Measurements from ENCODE around the gene ARHGAP25. TPM values are rescaled to one million over a fixed set of nuclear protein-coding genes. Genes with fewer than 3 reads are reported as not detected.

The ARHGAP25 gene
- total RNA-seq, 4 donors from 2014 or later: 3.7 to 9.3 (median 5.4) TPM

DNA sequence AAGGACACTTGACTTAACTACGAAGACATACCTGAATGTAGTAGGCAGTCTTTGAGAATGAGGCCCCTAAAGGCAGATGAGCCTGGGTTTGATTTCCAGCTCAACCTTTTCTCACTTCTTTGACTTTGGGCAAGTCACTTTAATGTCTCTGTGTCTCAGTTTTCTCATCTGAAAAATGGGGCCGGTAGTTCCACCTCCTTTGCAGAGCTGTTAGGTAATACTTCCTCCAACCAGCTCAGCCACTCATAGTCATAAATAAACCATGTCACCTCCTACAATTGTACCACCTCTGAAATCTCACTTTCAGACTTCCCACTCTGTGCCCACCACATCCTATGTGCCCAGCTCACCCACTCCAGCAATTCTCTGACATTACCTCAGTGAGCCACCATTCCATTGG lies 10.4 kb downstream of the ARHGAP25 start:
- peaks cover 0 to 2% (median 0%) of the 10 kb centered on the region in 4 donors for H3K4me1 ChIP-seq
- H3K36me3 ChIP-seq: no peaks in the 10 kb centered on the region
- H3K4me3 ChIP-seq: no peak overlapping the region
- no peaks in the 10 kb centered on the region for H3K9me3 ChIP-seq
- TF ChIP-seq POLR2A (IDR thresholded peaks at IDR 0.05; ENCODE audit: low read depth) (no peak), EP300 (IDR thresholded peaks at IDR 0.05) (no peak), POLR2AphosphoS5 (IDR thresholded peaks at IDR 0.05) (no peak)
- TF ChIP-seq, protein P1, sequence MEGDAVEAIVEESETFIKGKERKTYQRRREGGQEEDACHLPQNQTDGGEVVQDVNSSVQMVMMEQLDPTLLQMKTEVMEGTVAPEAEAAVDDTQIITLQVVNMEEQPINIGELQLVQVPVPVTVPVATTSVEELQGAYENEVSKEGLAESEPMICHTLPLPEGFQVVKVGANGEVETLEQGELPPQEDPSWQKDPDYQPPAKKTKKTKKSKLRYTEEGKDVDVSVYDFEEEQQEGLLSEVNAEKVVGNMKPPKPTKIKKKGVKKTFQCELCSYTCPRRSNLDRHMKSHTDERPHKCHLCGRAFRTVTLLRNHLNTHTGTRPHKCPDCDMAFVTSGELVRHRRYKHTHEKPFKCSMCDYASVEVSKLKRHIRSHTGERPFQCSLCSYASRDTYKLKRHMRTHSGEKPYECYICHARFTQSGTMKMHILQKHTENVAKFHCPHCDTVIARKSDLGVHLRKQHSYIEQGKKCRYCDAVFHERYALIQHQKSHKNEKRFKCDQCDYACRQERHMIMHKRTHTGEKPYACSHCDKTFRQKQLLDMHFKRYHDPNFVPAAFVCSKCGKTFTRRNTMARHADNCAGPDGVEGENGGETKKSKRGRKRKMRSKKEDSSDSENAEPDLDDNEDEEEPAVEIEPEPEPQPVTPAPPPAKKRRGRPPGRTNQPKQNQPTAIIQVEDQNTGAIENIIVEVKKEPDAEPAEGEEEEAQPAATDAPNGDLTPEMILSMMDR (IDR thresholded peaks at IDR 0.05): no peak
- H3K27ac ChIP-seq (replicated peaks in 1 of 4): no peak overlapping the region
- peak; percentile 24 for DNase-seq (ENCODE audit: extremely low spot score)
- H3K27me3 ChIP-seq: no peaks in the 10 kb centered on the region
- intact Hi-C loops (cut with DNase I): no loop called here
- WGBS: 75% methylated on average over 2 of the region's 2 CpGs

DNA sequence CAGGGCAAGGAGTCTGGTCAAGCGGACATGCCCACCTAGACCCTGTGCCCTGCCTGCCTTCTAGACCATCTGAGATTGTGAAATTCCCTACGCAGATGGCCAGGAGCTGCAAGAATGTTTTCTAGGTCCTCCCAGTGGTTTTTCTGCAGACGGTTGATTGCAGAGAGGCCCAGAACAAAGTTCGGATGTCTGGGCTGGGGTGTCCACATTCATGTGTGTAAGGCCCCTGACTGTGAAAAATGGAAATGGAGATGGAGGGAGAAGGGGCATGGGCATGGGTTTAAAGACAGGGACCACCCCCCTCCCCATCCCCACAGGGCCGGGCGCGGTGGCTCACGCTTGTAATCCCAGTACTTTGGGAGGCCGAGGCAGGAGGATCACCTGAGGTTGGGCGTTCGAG lies 11.8 kb downstream of the ARHGAP25 start:
- Histone ChIP-seq H3K9me3 (no peaks in the 10 kb centered on the region), H3K4me1 (peaks cover 0 to 4% (median under 1%) of the 10 kb centered on the region in 4 donors), H3K27me3 (no peaks in the 10 kb centered on the region), H3K27ac (replicated peaks in 1 of 4) (no peak overlapping the region), H3K4me3 (no peak overlapping the region), H3K36me3 (no peaks in the 10 kb centered on the region)
- 97% methylated on average over 11 of the region's 11 CpGs for WGBS
- TF ChIP-seq, protein P1 (IDR thresholded peaks at IDR 0.05): no peak
- TF ChIP-seq EP300 (IDR thresholded peaks at IDR 0.05) (no peak), POLR2A (IDR thresholded peaks at IDR 0.05; ENCODE audit: low read depth) (no peak), POLR2AphosphoS5 (IDR thresholded peaks at IDR 0.05) (no peak)
- intact Hi-C loops (cut with DNase I): no loop called here
- peak; percentile 57 for DNase-seq (ENCODE audit: extremely low spot score)

DNA sequence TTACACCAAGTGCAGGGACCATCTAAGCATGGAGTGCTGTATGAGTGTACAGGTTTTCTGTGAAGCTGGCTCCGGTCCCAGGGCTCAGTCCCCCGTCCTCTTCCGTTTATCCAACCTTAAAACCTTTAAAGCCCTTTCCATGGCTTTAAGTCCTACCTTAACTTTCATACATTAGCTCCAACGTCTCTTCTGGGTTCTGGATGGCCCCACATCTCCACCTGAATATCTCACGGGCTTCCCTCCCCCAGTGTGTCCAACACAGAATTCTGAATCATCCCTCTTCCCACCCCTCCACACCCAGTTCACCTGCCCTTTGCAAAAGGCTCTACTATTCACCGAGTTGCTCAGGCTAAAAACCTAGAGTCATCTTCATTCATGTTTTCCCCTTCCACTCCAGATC lies 12.8 kb downstream of the ARHGAP25 start:
- no peaks in the 10 kb centered on the region for H3K36me3 ChIP-seq
- intact Hi-C loops (cut with DNase I): no loop called here
- no peak for DNase-seq (ENCODE audit: extremely low spot score)
- TF ChIP-seq EP300 (IDR thresholded peaks at IDR 0.05): no peak
- TF ChIP-seq POLR2AphosphoS5 (IDR thresholded peaks at IDR 0.05): no peak
- TF ChIP-seq POLR2A (IDR thresholded peaks at IDR 0.05; ENCODE audit: low read depth): no peak
- TF ChIP-seq, protein P1 (IDR thresholded peaks at IDR 0.05): no peak
- H3K27me3 ChIP-seq: no peaks in the 10 kb centered on the region
- no peak overlapping the region for H3K27ac ChIP-seq (replicated peaks in 1 of 4)
- peaks cover 0 to 12% (median 7%) of the 10 kb centered on the region in 4 donors for H3K4me1 ChIP-seq
- no peaks in the 10 kb centered on the region for H3K9me3 ChIP-seq
- 89% methylated on average over 6 of the region's 6 CpGs for WGBS
- H3K4me3 ChIP-seq: no peak overlapping the region

DNA sequence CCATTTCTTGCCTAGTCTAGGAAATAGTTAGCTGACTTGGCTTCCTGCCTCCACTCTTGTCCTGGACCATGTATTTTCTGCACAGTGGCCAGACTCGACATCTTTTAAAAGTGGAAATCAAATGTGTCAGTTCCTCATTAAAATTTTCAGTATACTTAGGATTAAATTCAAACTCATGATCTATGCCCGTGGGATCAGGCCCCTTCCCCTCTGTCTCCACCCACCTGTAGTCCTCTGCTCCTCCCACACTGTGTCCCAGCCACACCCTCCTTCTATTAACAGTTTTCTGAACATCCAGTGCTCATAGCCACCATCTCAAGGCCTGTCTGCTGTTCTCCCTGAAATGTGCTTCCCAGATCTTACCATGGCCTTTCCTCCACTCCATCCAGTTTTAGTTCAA lies 13.3 kb downstream of the ARHGAP25 start:
- Histone ChIP-seq H3K4me3 (no peak overlapping the region), H3K27ac (replicated peaks in 1 of 4) (no peak overlapping the region), H3K9me3 (no peaks in the 10 kb centered on the region), H3K36me3 (no peaks in the 10 kb centered on the region), H3K4me1 (peaks cover 0 to 12% (median 7%) of the 10 kb centered on the region in 4 donors), H3K27me3 (no peaks in the 10 kb centered on the region)
- intact Hi-C loops (cut with DNase I): no loop called here
- TF ChIP-seq POLR2A (IDR thresholded peaks at IDR 0.05; ENCODE audit: low read depth) (no peak), EP300 (IDR thresholded peaks at IDR 0.05) (no peak), POLR2AphosphoS5 (IDR thresholded peaks at IDR 0.05) (no peak)
- TF ChIP-seq, protein P1 (IDR thresholded peaks at IDR 0.05): no peak
- DNase-seq (ENCODE audit: extremely low spot score): peak; percentile 79
- 71% methylated on average over 2 of the region's 2 CpGs for WGBS

DNA sequence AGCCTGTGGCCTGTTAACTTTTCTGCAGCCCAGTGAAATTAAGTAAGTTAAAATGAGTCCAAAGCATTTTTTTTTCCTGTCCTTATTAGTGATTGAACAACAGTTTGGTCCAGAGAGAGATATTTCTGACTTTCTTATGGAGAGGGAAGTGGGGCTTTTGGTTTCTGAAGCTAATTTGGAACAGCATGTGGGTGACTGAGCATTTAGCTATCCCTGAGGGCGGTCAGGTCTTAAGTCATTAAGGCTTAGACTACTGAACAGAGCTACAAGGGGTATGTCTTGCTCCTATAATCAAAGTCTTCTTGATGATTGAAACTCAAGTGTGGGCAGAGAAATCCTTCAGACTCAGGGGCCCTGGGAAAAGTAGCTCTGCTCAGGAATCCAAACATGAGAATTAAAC lies 14.0 kb downstream of the ARHGAP25 start:
- 83% methylated on average over 1 of the region's 1 CpG for WGBS
- intact Hi-C loops (cut with DNase I): no loop called here
- peak; percentile 31 for DNase-seq (ENCODE audit: extremely low spot score)

More for the DNA sequence above, 14.0 kb downstream of the ARHGAP25 start:
- Histone ChIP-seq H3K27me3 (no peaks in the 10 kb centered on the region), H3K9me3 (no peaks in the 10 kb centered on the region), H3K4me1 (peaks cover 0 to 10% (median 7%) of the 10 kb centered on the region in 4 donors), H3K4me3 (no peak overlapping the region), H3K27ac (replicated peaks in 1 of 4) (no peak overlapping the region), H3K36me3 (no peaks in the 10 kb centered on the region)
- TF ChIP-seq POLR2AphosphoS5 (IDR thresholded peaks at IDR 0.05) (no peak), EP300 (IDR thresholded peaks at IDR 0.05) (no peak), POLR2A (IDR thresholded peaks at IDR 0.05; ENCODE audit: low read depth) (no peak)
- TF ChIP-seq, protein P1 (IDR thresholded peaks at IDR 0.05): no peak

Measured in esophagus muscularis mucosa (tissue), 4 donors.